ENCODE data around the gene TCF4.
"Not testable (repeated sequence)": the region's sequence is repeated elsewhere in the genome, so short reads cannot be mapped to it uniquely, and the experiment has no call there.

TCF4 gene

GRCh38 chr18:55486936-55487335, 101.1 kb downstream of the TCF4 start:
- Histone ChIP-seq H3K4me3 (no peak overlapping the region), H3K27ac (no peak overlapping the region)

GRCh38 chr18:55485666-55486065, 102.3 kb downstream of the TCF4 start:
- Histone ChIP-seq H3K27ac (peak overlapping the region in 3 of 21 experiments; percentile 2 to 46 (median 11)), H3K4me3 (no peak overlapping the region)

- peak overlapping the region in 1 of 21 experiments; percentile 15 for H3K27ac ChIP-seq
- no peak overlapping the region for H3K4me3 ChIP-seq
Measured at GRCh38 chr18:55484773-55485172, 103.2 kb downstream of the TCF4 start.

GRCh38 chr18:55483266-55483871, 104.6 kb downstream of the TCF4 start:
- no peak overlapping the region for H3K27ac ChIP-seq
- no peak overlapping the region for H3K4me3 ChIP-seq

GRCh38 chr18:55479656-55480420, 108.2 kb downstream of the TCF4 start:
- peak overlapping the region in 9 of 21 experiments; percentile 11 to 82 (median 57) for H3K27ac ChIP-seq
- no peak overlapping the region for H3K4me3 ChIP-seq

- H3K4me3 ChIP-seq, result peak overlapping the region; percentile 10 to 47 (median 32)
- peak overlapping the region in 19 of 21 experiments; percentile 19 to 83 (median 69) for H3K27ac ChIP-seq
Measured at GRCh38 chr18:55477860-55478581, 110.0 kb downstream of the TCF4 start.

- Histone ChIP-seq H3K4me3 (peak overlapping the region; percentile 10 to 47 (median 32)), H3K27ac (peak overlapping the region in 19 of 21 experiments; percentile 19 to 83 (median 69))
Measured at GRCh38 chr18:55477499-55477859, 110.5 kb downstream of the TCF4 start.

GRCh38 chr18:55475916-55476315, 112.1 kb downstream of the TCF4 start:
- Histone ChIP-seq H3K4me3 (no peak overlapping the region), H3K27ac (peak overlapping the region in 6 of 21 experiments; percentile 6 to 83 (median 74))

- no peak overlapping the region for H3K4me3 ChIP-seq
- H3K27ac ChIP-seq, result peak overlapping the region in 2 of 21 experiments; percentile 6 to 77
Measured at GRCh38 chr18:55475467-55475866, 112.5 kb downstream of the TCF4 start.

- H3K4me3 ChIP-seq, result no peak overlapping the region
- H3K27ac ChIP-seq, result no peak overlapping the region
Measured at GRCh38 chr18:55473560-55473959, 114.4 kb downstream of the TCF4 start.

GRCh38 chr18:55473058-55473457, 114.9 kb downstream of the TCF4 start:
- Histone ChIP-seq H3K4me3 (no peak overlapping the region), H3K27ac (no peak overlapping the region)

- Histone ChIP-seq H3K4me3 (no peak overlapping the region), H3K27ac (no peak overlapping the region)
Measured at GRCh38 chr18:55470826-55471225, 117.2 kb downstream of the TCF4 start.

GRCh38 chr18:55469134-55469533, 118.9 kb downstream of the TCF4 start:
- H3K27ac ChIP-seq, H3K4me3 ChIP-seq: not testable (repeated sequence)

GRCh38 chr18:55466789-55467188, 121.2 kb downstream of the TCF4 start:
- H3K27ac ChIP-seq, result no peak overlapping the region
- no peak overlapping the region for H3K4me3 ChIP-seq

- Histone ChIP-seq H3K4me3 (no peak overlapping the region), H3K27ac (no peak overlapping the region)
Measured at GRCh38 chr18:55465313-55465712, 122.7 kb downstream of the TCF4 start.

- Histone ChIP-seq H3K4me3 (no peak overlapping the region), H3K27ac (no peak overlapping the region)
Measured at GRCh38 chr18:55464581-55464980, 123.4 kb downstream of the TCF4 start.

- Histone ChIP-seq H3K27ac (no peak overlapping the region), H3K4me3 (no peak overlapping the region)
Measured at GRCh38 chr18:55462652-55463051, 125.3 kb downstream of the TCF4 start.

GRCh38 chr18:55461848-55462247, 126.1 kb downstream of the TCF4 start:
- no peak overlapping the region for H3K4me3 ChIP-seq

GRCh38 chr18:55458456-55459203, 129.4 kb downstream of the TCF4 start:
- Histone ChIP-seq H3K27ac (no peak overlapping the region), H3K4me3 (no peak overlapping the region)

More at GRCh38 chr18:55461848-55462247, 126.1 kb downstream of the TCF4 start:
- H3K27ac ChIP-seq, result no peak overlapping the region

- no peak overlapping the region for H3K27ac ChIP-seq
- H3K4me3 ChIP-seq, result no peak overlapping the region
Measured at GRCh38 chr18:55457028-55457427, 131.0 kb downstream of the TCF4 start.
